OCI-M2 (cell line): ENCODE data around the gene SKAP1.

ENCODE experiments used
- DNase-seq: peaks from one replicate; lab custom pipeline; 2025; ENCODE audit not compliant: unreplicated experiment; lab: John Stamatoyannopoulos, UW

The SKAP1 gene

GRCh38 chr17:48180842-48181629 is 249.0 kb downstream of the SKAP1 start:
- DNase-seq, result no peak

GRCh38 chr17:48179071-48179945 is 250.7 kb downstream of the SKAP1 start:
- DNase-seq, result no peak

GRCh38 chr17:48178317-48178716 is 251.7 kb downstream of the SKAP1 start:
- DNase-seq, result no peak

GRCh38 chr17:48177816-48178215 is 252.2 kb downstream of the SKAP1 start:
- no peak for DNase-seq

- no peak for DNase-seq
These were observed 253.6 kb downstream of the SKAP1 start for GRCh38 chr17:48176471-48176855.

- no peak for DNase-seq
These were observed 254.1 kb downstream of the SKAP1 start for GRCh38 chr17:48175692-48176470.

GRCh38 chr17:48174833-48175523 is 255.0 kb downstream of the SKAP1 start:
- no peak for DNase-seq

GRCh38 chr17:48173191-48173984 is 256.6 kb downstream of the SKAP1 start:
- DNase-seq, result no peak

- no peak for DNase-seq
These were observed 260.1 kb downstream of the SKAP1 start for GRCh38 chr17:48169926-48170325.

GRCh38 chr17:48163809-48164208 is 266.2 kb downstream of the SKAP1 start:
- no peak for DNase-seq

GRCh38 chr17:48162946-48163506 is 267.0 kb downstream of the SKAP1 start:
- DNase-seq, result no peak

- DNase-seq, result no peak
These were observed 267.6 kb downstream of the SKAP1 start for GRCh38 chr17:48162306-48162934.

- no peak for DNase-seq
These were observed 268.7 kb downstream of the SKAP1 start for GRCh38 chr17:48161127-48161905.

- DNase-seq, result no peak
These were observed 269.6 kb downstream of the SKAP1 start for GRCh38 chr17:48160177-48161081.

GRCh38 chr17:48159232-48159631 is 270.8 kb downstream of the SKAP1 start:
- DNase-seq, result no peak

- DNase-seq, result no peak
These were observed 274.0 kb downstream of the SKAP1 start for GRCh38 chr17:48155889-48156611.
